GM12878 (cell line): Measurements from ENCODE around the gene ZNF444. TPM values are rescaled to one million over a fixed set of nuclear protein-coding genes. Genes with fewer than 3 reads are reported as not detected.

ENCODE experiments used
- BCL11A ChIP-seq: IDR thresholded peaks from 2 replicates; pipeline ENCODE4 v1.6.1; 2011; ENCODE audit warnings: low read depth, low read length
- E2F8 ChIP-seq: fragments of 450-650 bp; IDR thresholded peaks from 2 replicates; pipeline ENCODE4 v1.6.1; 2018; ENCODE audit warnings: mild to moderate bottlenecking, low read depth, moderate library complexity; ENCODE audit not compliant: partially characterized antibody
- FOXM1 ChIP-seq: IDR thresholded peaks from 2 replicates; pipeline ENCODE4 v1.6.1; 2012; ENCODE audit warnings: low read depth, mild to moderate bottlenecking, inconsistent platforms, low read length, moderate library complexity
- MEF2A ChIP-seq: IDR thresholded peaks from 2 replicates; pipeline ENCODE4 v1.6.1; 2011; ENCODE audit warnings: low read depth, mild to moderate bottlenecking, low read length, moderate library complexity; ENCODE audit not compliant: insufficient read depth
- POLR2A ChIP-seq: IDR thresholded peaks from 2 replicates; pipeline ENCODE4 v1.6.1; 2011; ENCODE audit warnings: low read depth, mild to moderate bottlenecking, low read length
- ZNF592 ChIP-seq: fragments of 450-650 bp; IDR thresholded peaks from 2 replicates; pipeline ENCODE4 v1.6.1; 2017; ENCODE audit warnings: mild to moderate bottlenecking, moderate library complexity
- polyA plus RNA-seq, 11 experiments: library from polyadenylated mRNA; depleted of rRNA in 4 of 11; unstranded in 6 of 11; stranded (reverse) in 5 of 11; fragments of >200 nt; fragmentation: Nextera tagmentation in 4 of 11; fragmentation: Illumina TruSeq in 1 of 11; extraction: Ambion mirVana in 4 of 11; extraction: Trizol in 1 of 11; gene quantifications; 1 replicate in 1 of 11; 2 replicates in 10 of 11; pipeline versions ENCODE4 v1.2.1 to v1.2.3, GENCODE V29; 2011 to 2016; ENCODE audit warnings: inconsistent platforms in 2 of 11, missing spikeins in 2 of 11, low read depth in 1 of 11
- total RNA-seq, 4 experiments: library from RNA; depleted of rRNA in 3 of 4; stranded (reverse); fragments of >200 nt in 3 of 4; fragmentation: Illumina TruSeq in 1 of 4; extraction: Trizol in 1 of 4; gene quantifications; 2 replicates each; pipeline versions ENCODE4 v1.2.1 to v1.2.3, GENCODE V29; 2013 to 2021

Gene ZNF444
- total and polyA plus RNA-seq, 10 of the 15 experiments (the other 5 are each of a cell fraction or from before 2014, with no cell fraction given), result 0.45 to 28.2 (median 11.6) TPM

- no peak for TF ChIP-seq ZNF592
- TF ChIP-seq MEF2A, result no peak
- no peak for TF ChIP-seq E2F8
- TF ChIP-seq FOXM1, result no peak
- TF ChIP-seq BCL11A, result no peak
- TF ChIP-seq POLR2A, result no peak
Measured at GRCh38 chr19:56116606-56117005, 24.5 kb upstream of the ZNF444 start (continued).
